A549 (cell line): ENCODE data around the gene SLX9. TPM values are rescaled to one million over a fixed set of nuclear protein-coding genes. Genes with fewer than 3 reads are reported as not detected.

Experiments used
- ATAC-seq, 2 experiments: fragments of 200-7000 bp in 1 of 2; fragments of >200 bp in 1 of 2; cut with Nextera tagmentation in 1 of 2; cut with Tn5 transposase in 1 of 2; 3 replicates each; pipeline versions ENCODE4 v1.8.0 to v1.9.1; 2018 to 2020; ENCODE audit warnings: mild to moderate bottlenecking in 1 of 2, moderate library complexity in 1 of 2
- CTCF ChIA-PET: fragments of 300-600 bp; sonication (Branson Sonifier 250); formaldehyde crosslinking; extraction: SDS; loops from one replicate; lab custom pipeline; 2021; ENCODE audit warnings: antibody characterized with exemption, inconsistent platforms; lab: Yijun Ruan, JAX
- POLR2A ChIA-PET: fragments of 350-600 bp; formaldehyde crosslinking; extraction: SDS; loops from one replicate; lab custom pipeline; 2021; ENCODE audit warnings: antibody characterized with exemption, inconsistent platforms; lab: Yijun Ruan, JAX
- DNase-seq, 2 experiments: peaks; one replicate each; pipeline versions ENCODE4 v3.0.0 to v3.0.0-alpha.2; 2011 to 2016; ENCODE audit warnings: low read depth in 1 of 2, low spot score in 1 of 2
- FAIRE-seq: peaks from 2 replicates; lab custom pipeline; 2011; peaks lifted over from hg19 to GRCh38; lab: Jason Lieb, UNC
- H3K27ac ChIP-seq, 2 experiments: fragments of >200 bp; sonication (Bioruptor Twin); formaldehyde crosslinking; 3 replicates each; pipeline ENCODE4 v1.5.1; 2016 to 2017
- H3K4me1 ChIP-seq: fragments of >200 bp; sonication (Bioruptor Twin); formaldehyde crosslinking; 3 replicates; pipeline ENCODE4 v1.6.1; 2016
- H3K4me2 ChIP-seq: fragments of >200 bp; sonication (Bioruptor Twin); formaldehyde crosslinking; 3 replicates; pipeline ENCODE4 v1.6.1; 2016
- H3K4me3 ChIP-seq: fragments of >200 bp; sonication (Bioruptor Twin); formaldehyde crosslinking; 3 replicates; pipeline ENCODE4 v1.5.1; 2016
- H3K9me3 ChIP-seq: fragments of >200 bp; sonication (Bioruptor Twin); formaldehyde crosslinking; 3 replicates; pipeline ENCODE4 v1.6.1; 2016
- BHLHE40 ChIP-seq: IDR thresholded peaks from 2 replicates; pipeline ENCODE4 v1.6.1; 2012; ENCODE audit warnings: low read depth, low read length, inconsistent platforms
- CHD4 ChIP-seq: fragments of 200-600 bp; sonication (generic); IDR thresholded peaks from 2 replicates; pipeline ENCODE4 v1.6.1; 2016; ENCODE audit warnings: antibody characterized with exemption, mild to moderate bottlenecking, borderline replicate concordance
- EHMT2 ChIP-seq: fragments of 200-600 bp; sonication (generic); IDR thresholded peaks from 2 replicates; pipeline ENCODE4 v1.6.1; 2016; ENCODE audit warnings: antibody characterized with exemption, low read depth, mild to moderate bottlenecking, moderate library complexity
- EP300 ChIP-seq, 2 experiments: fragments of >200 bp; sonication (Bioruptor Twin); formaldehyde crosslinking; IDR thresholded peaks; 2 replicates in 1 of 2; 3 replicates in 1 of 2; pipeline ENCODE4 v1.6.1; 2016 to 2017
- ESRRA ChIP-seq: fragments of 150-350 bp; IDR thresholded peaks from 2 replicates; pipeline ENCODE4 v1.6.1; 2014; ENCODE audit warnings: mild to moderate bottlenecking, low read length, borderline replicate concordance
- FOSB ChIP-seq: fragments of 250-450 bp; sonication (Bioruptor Pico); IDR thresholded peaks from 2 replicates; pipeline ENCODE4 v1.5.0; 2020; ENCODE audit warnings: mild to moderate bottlenecking, moderate library complexity
- GATA3 ChIP-seq: IDR thresholded peaks from 2 replicates; pipeline ENCODE4 v1.6.1; 2012; ENCODE audit warnings: borderline replicate concordance
- HDAC2 ChIP-seq: fragments of 200-600 bp; sonication (generic); IDR thresholded peaks from 2 replicates; pipeline ENCODE4 v1.6.1; 2016
- JUNB ChIP-seq: fragments of >200 bp; sonication (Bioruptor Twin); formaldehyde crosslinking; IDR thresholded peaks from 2 replicates; pipeline ENCODE4 v1.6.1; 2016
- KDM1A ChIP-seq: fragments of 200-600 bp; sonication (generic); IDR thresholded peaks from 2 replicates; pipeline ENCODE4 v1.6.1; 2016; ENCODE audit warnings: low read depth, mild to moderate bottlenecking
- KDM5A ChIP-seq: fragments of 200-600 bp; sonication (generic); IDR thresholded peaks from 2 replicates; pipeline ENCODE4 v1.6.1; 2016; ENCODE audit warnings: antibody characterized with exemption, mild to moderate bottlenecking
- MAFK ChIP-seq: fragments of 450-650 bp; IDR thresholded peaks from 2 replicates; pipeline ENCODE4 v1.6.1; 2014; ENCODE audit not compliant: partially characterized antibody
- MAZ ChIP-seq: fragments of 150-350 bp; IDR thresholded peaks from 2 replicates; pipeline ENCODE4 v1.6.1; 2014; ENCODE audit warnings: antibody characterized with exemption, low read depth, low read length, borderline replicate concordance
- MYC ChIP-seq: IDR thresholded peaks from 2 replicates; pipeline ENCODE4 v1.6.1; 2012; ENCODE audit warnings: mild to moderate bottlenecking, inconsistent platforms, low read length, improper control_type of control experiment, borderline replicate concordance
- NPAS2 ChIP-seq: fragments of 250-450 bp; sonication (Bioruptor Pico); IDR thresholded peaks from 2 replicates; pipeline ENCODE4 v1.8.0; 2022; ENCODE audit warnings: mild to moderate bottlenecking, moderate library complexity, borderline replicate concordance
- NR3C1 ChIP-seq: fragments of >200 bp; sonication (Bioruptor Twin); formaldehyde crosslinking; IDR thresholded peaks from 3 replicates; pipeline ENCODE4 v1.6.1; 2017
- POLR2AphosphoS2 ChIP-seq: conservative IDR thresholded peaks from 2 replicates; pipeline ENCODE4 v1.6.1; 2012; ENCODE audit warnings: low read length, improper control_type of control experiment, inconsistent platforms
- RFX5 ChIP-seq: fragments of 450-650 bp; IDR thresholded peaks from 2 replicates; pipeline ENCODE4 v1.7.1; 2014; ENCODE audit warnings: antibody characterized with exemption, mild to moderate bottlenecking, moderate library complexity
- RNF2 ChIP-seq: fragments of 200-600 bp; sonication (generic); IDR thresholded peaks from 2 replicates; pipeline ENCODE4 v1.6.1; 2016; ENCODE audit warnings: low read depth, mild to moderate bottlenecking, antibody characterized with exemption, moderate library complexity, borderline replicate concordance
- TP53 ChIP-seq: fragments of 250-450 bp; sonication (Bioruptor Pico); IDR thresholded peaks from 2 replicates; pipeline ENCODE4 v1.5.0; 2021; ENCODE audit warnings: mild to moderate bottlenecking, moderate library complexity
- ZFP36 ChIP-seq: fragments of 450-650 bp; IDR thresholded peaks from 2 replicates; pipeline ENCODE4 v1.6.1; 2014; ENCODE audit warnings: borderline replicate concordance; ENCODE audit not compliant: partially characterized antibody
- ZNF302 ChIP-seq: fragments of 250-450 bp; sonication (Bioruptor Pico); IDR thresholded peaks from 2 replicates; pipeline ENCODE4 v1.9.0; 2021; ENCODE audit warnings: inconsistent platforms, mild to moderate bottlenecking, moderate library complexity
- ZSCAN20 ChIP-seq: fragments of 250-450 bp; sonication (Bioruptor Pico); IDR thresholded peaks from 2 replicates; pipeline ENCODE4 v1.8.0; 2022; ENCODE audit warnings: mild to moderate bottlenecking, moderate library complexity
- WGBS: methylation state at CpG from one replicate; pipeline ENCODE4 v1.1.6; 2017; ENCODE audit errors: missing lambda C conversion rate; 5-methylcytosine and 5-hydroxymethylcytosine counted together
- polyA plus RNA-seq, 4 experiments: library from polyadenylated mRNA; depleted of rRNA in 3 of 4; stranded (reverse); fragments of >200 nt; fragmentation: RNase III in 1 of 4; extraction: RNeasy Plus Mini Kit Qiagen cat#74134 plus additional on column Dnase treatment in 1 of 4; gene quantifications; 2 replicates in 3 of 4; 3 replicates in 1 of 4; pipeline ENCODE4 v1.2.3, GENCODE V29; 2011 to 2017
- TF ChIP-seq, protein P1 (sequence below): fragments of >200 bp; sonication (Bioruptor Twin); formaldehyde crosslinking; IDR thresholded peaks from 2 replicates; pipeline ENCODE4 v1.6.1; 2016
- TF ChIP-seq, protein P2 (sequence below): IDR thresholded peaks from 2 replicates; pipeline ENCODE4 v1.6.1; 2012
- TF ChIP-seq, protein P3 (sequence below): fragments of 450-650 bp; IDR thresholded peaks from 2 replicates; pipeline ENCODE4 v1.6.1; 2014; ENCODE audit warnings: antibody characterized with exemption

SLX9 gene
- polyA plus RNA-seq, 2 of the 4 experiments (the other 2 are of a cell fraction), result 26.9 to 40.6 TPM

GRCh38 chr21:45016031-45016405 is 76.2 kb downstream of the SLX9 start:
- H3K27ac ChIP-seq, result no peak overlapping the region
- no peak for ATAC-seq
- ChIA-PET POLR2A (no interaction called here), CTCF (interaction anchor here (0.9 kb wide), 1 partner anchor 54 kb away, joined by 3 read pairs; no protein-coding TSS in a partner anchor)
- FAIRE-seq, result no peak
- DNase-seq, result no peak
- WGBS, result 43% methylated on average over 3 of the region's 7 CpGs
- TF ChIP-seq, protein P1, sequence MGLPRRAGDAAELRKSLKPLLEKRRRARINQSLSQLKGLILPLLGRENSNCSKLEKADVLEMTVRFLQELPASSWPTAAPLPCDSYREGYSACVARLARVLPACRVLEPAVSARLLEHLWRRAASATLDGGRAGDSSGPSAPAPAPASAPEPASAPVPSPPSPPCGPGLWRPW, result no peak
- TF ChIP-seq KDM5A (no peak), MYC (no peak), ZSCAN20 (no peak), RNF2 (no peak), TP53 (CRISPR knock-in tag) (no peak), CHD4 (no peak), GATA3 (no peak), MAZ (no peak), POLR2AphosphoS2 (no peak), RFX5 (no peak), MAFK (no peak), EP300 (IDR thresholded peaks at IDR 0.05) (no peak), EHMT2 (no peak), HDAC2 (no peak), NR3C1 (no peak), BHLHE40 (no peak), KDM1A (no peak), FOSB (CRISPR knock-in tag) (no peak)
- TF ChIP-seq, protein P2, sequence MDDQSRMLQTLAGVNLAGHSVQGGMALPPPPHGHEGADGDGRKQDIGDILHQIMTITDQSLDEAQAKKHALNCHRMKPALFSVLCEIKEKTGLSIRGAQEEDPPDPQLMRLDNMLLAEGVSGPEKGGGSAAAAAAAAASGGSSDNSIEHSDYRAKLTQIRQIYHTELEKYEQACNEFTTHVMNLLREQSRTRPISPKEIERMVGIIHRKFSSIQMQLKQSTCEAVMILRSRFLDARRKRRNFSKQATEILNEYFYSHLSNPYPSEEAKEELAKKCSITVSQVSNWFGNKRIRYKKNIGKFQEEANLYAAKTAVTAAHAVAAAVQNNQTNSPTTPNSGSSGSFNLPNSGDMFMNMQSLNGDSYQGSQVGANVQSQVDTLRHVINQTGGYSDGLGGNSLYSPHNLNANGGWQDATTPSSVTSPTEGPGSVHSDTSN, result no peak
- no peak overlapping the region for H3K4me2 ChIP-seq
- H3K4me1 ChIP-seq, result peaks cover 20% of the 10 kb centered on the region
- H3K4me3 ChIP-seq, result no peak overlapping the region
- no peaks in the 10 kb centered on the region for H3K9me3 ChIP-seq

GRCh38 chr21:45016406-45017038 is 76.7 kb downstream of the SLX9 start:
- ChIA-PET CTCF (interaction anchor here (0.9 kb wide), 1 partner anchor 53 kb away, joined by 3 read pairs; no protein-coding TSS in a partner anchor), POLR2A (no interaction called here)
- H3K9me3 ChIP-seq, result no peaks in the 10 kb centered on the region
- H3K4me3 ChIP-seq, result no peak overlapping the region
- DNase-seq (no peak), ATAC-seq (no peak)
- TF ChIP-seq ZNF302 (CRISPR knock-in tag), result no peak
- TF ChIP-seq ZFP36, result no peak
- TF ChIP-seq MAFK, result no peak
- TF ChIP-seq JUNB, result no peak
- TF ChIP-seq NPAS2 (CRISPR knock-in tag), result no peak
- TF ChIP-seq GATA3, result no peak
- no peak for TF ChIP-seq RNF2
- no peak for TF ChIP-seq ESRRA
- TF ChIP-seq, protein P3, sequence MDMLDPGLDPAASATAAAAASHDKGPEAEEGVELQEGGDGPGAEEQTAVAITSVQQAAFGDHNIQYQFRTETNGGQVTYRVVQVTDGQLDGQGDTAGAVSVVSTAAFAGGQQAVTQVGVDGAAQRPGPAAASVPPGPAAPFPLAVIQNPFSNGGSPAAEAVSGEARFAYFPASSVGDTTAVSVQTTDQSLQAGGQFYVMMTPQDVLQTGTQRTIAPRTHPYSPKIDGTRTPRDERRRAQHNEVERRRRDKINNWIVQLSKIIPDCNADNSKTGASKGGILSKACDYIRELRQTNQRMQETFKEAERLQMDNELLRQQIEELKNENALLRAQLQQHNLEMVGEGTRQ, result no peak
- TF ChIP-seq, all 56 proteins: peak for 0
- 83% methylated on average over 8 of the region's 15 CpGs for WGBS
- Histone ChIP-seq H3K4me2 (no peak overlapping the region), H3K4me1 (peaks cover 20% of the 10 kb centered on the region), H3K27ac (no peak overlapping the region)
- no peak for FAIRE-seq
